Measurements from ENCODE around the gene C5.

The C5 gene

GRCh38 chr9:120921661-120922181 is 128.4 kb downstream of the C5 start:
- no peak for TF ChIP-seq ELF4 (IDR thresholded peaks at IDR 0.05)
- no peak for TF ChIP-seq LEF1 (IDR thresholded peaks at IDR 0.05; ENCODE audit: borderline replicate concordance)
- TF ChIP-seq HDGF (IDR thresholded peaks at IDR 0.05; ENCODE audit: borderline replicate concordance) = no peak
- TF ChIP-seq CTBP1 (IDR thresholded peaks at IDR 0.05; ENCODE audit: borderline replicate concordance) = no peak
- no peak for TF ChIP-seq ARNT (IDR thresholded peaks at IDR 0.05)
- TF ChIP-seq SP1 (IDR thresholded peaks at IDR 0.05) = no peak
- no peak for TF ChIP-seq FOXK2 (IDR thresholded peaks at IDR 0.05)
- TF ChIP-seq L3MBTL2 (conservative IDR thresholded peaks at IDR 0.05) = no peak
- DNase-seq (ENCODE audit: extremely low spot score) = no peak
- CTCF ChIA-PET = no interaction called here
- POLR2A ChIA-PET = no interaction called here

DNA sequence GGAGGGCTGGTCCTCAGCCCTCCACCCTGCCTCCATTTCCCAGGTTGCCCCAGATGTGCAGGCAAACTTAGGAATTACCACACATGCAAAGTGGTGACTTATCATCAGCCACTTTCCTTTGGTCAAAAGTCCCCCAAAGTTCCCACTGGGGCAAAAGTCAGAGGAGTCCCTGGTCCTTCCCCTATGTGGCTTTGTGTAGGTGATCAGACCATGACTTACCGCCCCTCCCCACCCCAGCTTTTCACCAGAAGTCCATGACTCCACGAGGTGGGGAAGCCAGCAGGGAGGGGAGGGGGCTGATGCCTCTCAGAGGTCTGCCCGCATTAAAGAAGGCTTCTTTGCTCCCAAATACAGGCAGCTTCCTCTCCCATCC is 129.3 kb downstream of the C5 start:
- no peak for DNase-seq (ENCODE audit: extremely low spot score)
- ChIA-PET CTCF (interaction anchor here (0.6 kb wide), 1 partner anchor 8 kb away, joined by 4 read pairs; no protein-coding TSS in a partner anchor), POLR2A (interaction anchor here (0.6 kb wide), 1 partner anchor 127 kb away, joined by 3 read pairs; no protein-coding TSS in a partner anchor)
- no peak for TF ChIP-seq FOXA1 (IDR thresholded peaks at IDR 0.05)

DNA sequence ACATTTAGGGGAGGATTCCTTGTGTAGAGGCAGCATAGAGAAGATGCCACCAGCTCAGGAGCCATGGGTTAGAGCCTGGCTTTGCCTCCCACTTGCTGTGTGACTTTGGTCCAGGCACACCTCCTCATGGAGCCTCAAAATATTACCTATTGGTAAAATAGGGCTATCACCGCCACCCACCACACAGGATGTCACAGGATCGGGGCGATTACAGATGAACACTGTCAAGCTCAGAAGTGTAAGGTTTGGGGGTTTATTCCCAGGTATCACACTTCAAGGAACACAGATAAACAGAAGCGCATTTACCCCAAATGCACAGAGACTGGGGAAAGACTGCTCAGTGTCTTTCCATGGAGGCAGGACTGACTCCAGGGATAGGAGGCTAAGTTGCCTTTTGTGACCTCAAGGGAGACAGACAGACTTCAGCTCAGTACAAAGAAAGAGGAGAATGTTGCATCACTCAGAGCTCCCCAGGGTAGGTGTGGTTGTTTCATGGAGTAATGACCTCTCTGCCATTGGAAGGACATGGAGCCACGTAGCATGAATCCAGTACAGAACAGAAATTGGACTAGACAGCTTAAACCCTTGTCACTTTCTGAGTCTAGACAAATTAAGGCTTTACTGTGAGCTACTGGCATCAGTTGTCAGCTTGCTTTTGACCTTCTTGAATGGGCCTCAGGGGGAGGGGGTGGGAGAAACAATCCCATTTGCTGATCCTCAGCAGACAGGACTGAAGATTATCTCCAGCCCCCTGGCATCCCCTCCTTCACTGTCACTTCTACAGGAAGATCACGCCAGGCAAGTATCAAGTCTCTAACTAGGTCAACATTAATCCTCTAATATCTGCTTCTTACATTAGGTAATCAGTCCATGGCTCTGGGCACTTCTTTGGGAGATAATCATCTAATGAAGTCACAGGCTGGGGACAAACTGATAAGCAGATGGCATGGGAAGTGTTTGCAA is 130.0 kb downstream of the C5 start:
- TF ChIP-seq ZNF384 (IDR thresholded peaks at IDR 0.05) (no peak), CTBP1 (IDR thresholded peaks at IDR 0.05; ENCODE audit: borderline replicate concordance) (no peak), HDGF (IDR thresholded peaks at IDR 0.05; ENCODE audit: borderline replicate concordance) (no peak), ELF4 (IDR thresholded peaks at IDR 0.05) (no peak), NFRKB (IDR thresholded peaks at IDR 0.05) (no peak), SP1 (IDR thresholded peaks at IDR 0.05) (no peak), L3MBTL2 (conservative IDR thresholded peaks at IDR 0.05) (no peak), LEF1 (IDR thresholded peaks at IDR 0.05; ENCODE audit: borderline replicate concordance) (no peak), BHLHE40 (IDR thresholded peaks at IDR 0.05; ENCODE audit: borderline replicate concordance) (no peak), ARNT (IDR thresholded peaks at IDR 0.05) (no peak), FOXM1 (IDR thresholded peaks at IDR 0.05; ENCODE audit: borderline replicate concordance) (no peak), SUZ12 (IDR thresholded peaks at IDR 0.05) (no peak), FOXK2 (IDR thresholded peaks at IDR 0.05) (no peak)
- TF ChIP-seq, protein P1, sequence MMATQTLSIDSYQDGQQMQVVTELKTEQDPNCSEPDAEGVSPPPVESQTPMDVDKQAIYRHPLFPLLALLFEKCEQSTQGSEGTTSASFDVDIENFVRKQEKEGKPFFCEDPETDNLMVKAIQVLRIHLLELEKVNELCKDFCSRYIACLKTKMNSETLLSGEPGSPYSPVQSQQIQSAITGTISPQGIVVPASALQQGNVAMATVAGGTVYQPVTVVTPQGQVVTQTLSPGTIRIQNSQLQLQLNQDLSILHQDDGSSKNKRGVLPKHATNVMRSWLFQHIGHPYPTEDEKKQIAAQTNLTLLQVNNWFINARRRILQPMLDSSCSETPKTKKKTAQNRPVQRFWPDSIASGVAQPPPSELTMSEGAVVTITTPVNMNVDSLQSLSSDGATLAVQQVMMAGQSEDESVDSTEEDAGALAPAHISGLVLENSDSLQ (IDR thresholded peaks at IDR 0.05) = no peak
- ChIA-PET CTCF (interaction anchor here (0.6 to 1.4 kb wide), 2 partner anchors 9 to 61 kb away, joined by 3 to 4 read pairs; no protein-coding TSS in a partner anchor), POLR2A (interaction anchor here (0.7 kb wide), 1 partner anchor 9 kb away, joined by 4 read pairs; no protein-coding TSS in a partner anchor)
- no peak for DNase-seq (ENCODE audit: extremely low spot score)

DNA sequence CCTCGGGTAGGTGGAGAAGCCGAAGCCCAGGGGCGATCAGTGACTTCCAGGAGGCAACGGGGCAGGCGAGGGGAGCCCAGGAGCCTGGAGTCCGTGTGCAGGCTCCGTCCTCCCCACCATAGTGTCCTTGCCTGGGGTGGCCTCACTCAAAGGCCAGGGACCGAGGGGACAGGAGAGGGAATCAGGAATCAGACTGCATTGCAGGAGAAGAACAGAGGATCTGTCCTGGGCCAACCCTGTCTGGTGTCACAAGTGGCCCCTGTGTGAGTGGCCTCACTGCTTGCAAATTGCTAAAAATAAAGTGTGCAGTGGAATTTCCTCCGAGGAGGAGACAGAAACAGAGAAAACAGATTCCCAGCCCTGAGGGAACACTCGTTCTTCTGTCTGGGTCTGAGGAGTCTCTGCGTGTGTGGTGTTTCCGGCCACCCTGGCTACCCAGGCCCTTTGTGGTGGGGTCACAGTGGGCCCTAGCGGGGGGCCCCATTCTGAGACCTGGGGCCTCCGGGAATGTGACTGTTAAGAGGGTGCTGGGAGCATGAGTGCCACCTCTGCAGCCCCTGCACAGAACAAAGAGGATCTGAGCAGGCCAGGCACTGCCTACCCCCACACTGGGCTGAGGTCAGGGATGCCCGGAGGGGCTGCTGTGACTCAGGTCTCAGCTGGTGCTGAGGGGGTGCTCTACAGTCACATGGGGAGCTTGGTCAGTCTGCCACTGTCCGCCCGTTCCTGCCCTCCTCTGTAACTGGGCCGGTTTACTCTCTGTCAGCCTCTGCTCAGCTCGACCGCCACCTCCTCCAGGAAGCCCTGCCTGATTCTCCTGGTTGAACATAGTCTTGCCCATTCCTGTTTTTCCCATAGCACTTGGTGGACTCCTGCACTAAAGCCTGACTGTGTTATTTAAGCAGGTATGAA is 130.9 kb downstream of the C5 start:
- TF ChIP-seq LEF1 (IDR thresholded peaks at IDR 0.05; ENCODE audit: borderline replicate concordance) (no peak), TARDBP (IDR thresholded peaks at IDR 0.05) (no peak), ZNF384 (IDR thresholded peaks at IDR 0.05) (no peak), FOXM1 (IDR thresholded peaks at IDR 0.05; ENCODE audit: borderline replicate concordance) (no peak), ARNT (IDR thresholded peaks at IDR 0.05) (no peak), NFRKB (IDR thresholded peaks at IDR 0.05) (no peak), SP1 (IDR thresholded peaks at IDR 0.05) (no peak), FOXK2 (IDR thresholded peaks at IDR 0.05) (no peak), HDGF (IDR thresholded peaks at IDR 0.05; ENCODE audit: borderline replicate concordance) (no peak), CTBP1 (IDR thresholded peaks at IDR 0.05; ENCODE audit: borderline replicate concordance) (no peak), SUZ12 (IDR thresholded peaks at IDR 0.05) (no peak)
- TF ChIP-seq, protein P1 (IDR thresholded peaks at IDR 0.05) = no peak
- DNase-seq (ENCODE audit: extremely low spot score) = no peak
- ChIA-PET POLR2A (interaction anchor here (0.7 kb wide), 1 partner anchor 10 kb away, joined by 4 read pairs; no protein-coding TSS in a partner anchor), CTCF (interaction anchor here (1.4 kb wide), 1 partner anchor 62 kb away, joined by 3 read pairs; no protein-coding TSS in a partner anchor)

DNA sequence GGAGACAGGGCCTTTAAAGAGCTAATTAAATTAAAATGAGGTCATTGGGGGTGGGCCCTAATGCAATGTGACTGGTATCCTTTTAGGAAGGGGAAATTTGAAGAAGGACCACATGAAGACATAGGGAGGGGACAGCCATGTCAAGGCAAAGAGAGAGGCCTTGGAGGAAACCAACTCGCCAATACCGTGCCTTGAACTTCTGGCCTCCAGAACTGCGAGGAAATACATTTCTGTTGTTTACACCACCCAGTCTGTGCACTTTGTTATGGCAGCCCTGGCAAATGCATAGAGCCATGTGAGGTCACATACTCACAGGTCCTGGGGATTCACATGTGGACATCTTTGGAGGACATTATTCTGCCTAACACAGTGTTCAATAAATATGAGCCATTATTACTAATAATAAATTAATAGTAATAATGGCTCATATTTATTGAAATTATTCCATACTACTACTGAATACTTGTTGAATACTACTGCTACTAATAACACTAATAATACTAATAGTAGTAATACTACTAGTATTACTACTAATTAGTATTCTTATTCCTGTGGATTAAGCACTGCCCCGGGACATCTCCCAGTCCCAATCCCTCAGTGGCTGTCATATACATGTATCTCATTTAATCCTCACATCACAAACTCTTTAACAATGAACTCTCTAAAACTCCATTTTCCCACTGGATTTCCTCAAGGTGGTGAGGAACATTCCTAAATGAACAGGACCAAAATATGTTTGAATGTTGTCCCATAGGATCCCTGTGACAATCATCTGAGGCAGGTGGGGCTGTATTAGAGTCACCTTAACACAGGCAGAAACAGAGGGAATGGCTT is 131.9 kb downstream of the C5 start:
- CTCF ChIA-PET = no interaction called here

More for the DNA sequence above, 131.9 kb downstream of the C5 start:
- POLR2A ChIA-PET = interaction anchor here (0.7 kb wide), 1 partner anchor 40 kb away, joined by 3 read pairs; the partner anchor contains the start of gene PHF19
- TF ChIP-seq FOXA1 (IDR thresholded peaks at IDR 0.05) (no peak), ELF4 (IDR thresholded peaks at IDR 0.05) (no peak), NFRKB (IDR thresholded peaks at IDR 0.05) (no peak), FOXM1 (IDR thresholded peaks at IDR 0.05; ENCODE audit: borderline replicate concordance) (no peak), CTBP1 (IDR thresholded peaks at IDR 0.05; ENCODE audit: borderline replicate concordance) (no peak), TARDBP (IDR thresholded peaks at IDR 0.05) (no peak), ARNT (IDR thresholded peaks at IDR 0.05) (no peak), SUZ12 (IDR thresholded peaks at IDR 0.05) (no peak), L3MBTL2 (conservative IDR thresholded peaks at IDR 0.05) (no peak), HDGF (IDR thresholded peaks at IDR 0.05; ENCODE audit: borderline replicate concordance) (no peak), FOXK2 (IDR thresholded peaks at IDR 0.05) (no peak), BHLHE40 (IDR thresholded peaks at IDR 0.05; ENCODE audit: borderline replicate concordance) (no peak), SP1 (IDR thresholded peaks at IDR 0.05) (no peak), ZNF384 (IDR thresholded peaks at IDR 0.05) (no peak), LEF1 (IDR thresholded peaks at IDR 0.05; ENCODE audit: borderline replicate concordance) (no peak)
- TF ChIP-seq, protein P1 (IDR thresholded peaks at IDR 0.05) = no peak
- no peak for DNase-seq (ENCODE audit: extremely low spot score)
